Measurements from ENCODE around the gene VDAC1. TPM values are rescaled to one million over a fixed set of nuclear protein-coding genes. Genes with fewer than 3 reads are reported as not detected.

VDAC1 gene
- total RNA-seq, 1 experiment from 2014 or later = 395 TPM

GRCh38 chr5:134028496-134028895 lies 23.7 kb upstream of the VDAC1 start:
- no peaks in the 10 kb centered on the region for H3K4me1 ChIP-seq (ENCODE audit: control insufficient read depth, insufficient read depth, low read length)
- ChIA-PET POLR2A (no interaction called here), CTCF (no interaction called here)
- intact Hi-C loops (cut with micrococcal nuclease; ENCODE audit: unreplicated experiment) = no loop called here
- H3K36me3 ChIP-seq (ENCODE audit: control insufficient read depth, insufficient read depth, low read length) = no peaks in the 10 kb centered on the region
- no TSS peak for BruUV-seq (replicated peaks)
- peak overlapping the region; percentile 71; the same call in 1 of the 2 replicates for H3K27ac ChIP-seq (ENCODE audit: low read length)
- ATAC-seq = no peak
- TF ChIP-seq CTCF (IDR thresholded peaks at IDR 0.05) (no peak), SIN3A (IDR thresholded peaks at IDR 0.05; ENCODE audit: borderline replicate concordance, insufficient read depth, low read depth, low read length) (no peak), REST (IDR thresholded peaks at IDR 0.05; ENCODE audit: insufficient read depth in 1 of 2, low read depth in 2 of 2, low read length in 1 of 2) (no peak), POLR2AphosphoS5 (IDR thresholded peaks at IDR 0.05; ENCODE audit: low read depth, low read length) (no peak), TCF7L2 (IDR thresholded peaks at IDR 0.05; ENCODE audit: low read depth, low read length) (no peak)
- no peaks in the 10 kb centered on the region for H3K27me3 ChIP-seq (ENCODE audit: control insufficient read depth, insufficient read depth, low read length)
- in situ Hi-C loops (cut with HindIII; ENCODE audit: low pct_unique_long_range_greater_than_20kb, low sequenced_read_pairs) = no loop called here
- H3K4me3 ChIP-seq (ENCODE audit: low read depth in 2 of 2, low read length in 2 of 2) = no peak overlapping the region
- no peaks in the 10 kb centered on the region for H3K9me3 ChIP-seq (ENCODE audit: control insufficient read depth, insufficient read depth, low read depth, low read length)
- DNase-seq (ENCODE audit: low read depth, low spot score) = no peak

- CTCF ChIA-PET = no interaction called here
- DNase-seq (ENCODE audit: low read depth, low spot score) (no peak), ATAC-seq (no peak; the same call in 1 of the 2 replicates)
- intact Hi-C loops (cut with micrococcal nuclease; ENCODE audit: unreplicated experiment) (no loop called here), in situ Hi-C loops (cut with HindIII; ENCODE audit: low pct_unique_long_range_greater_than_20kb, low sequenced_read_pairs) (no loop called here)
- Histone ChIP-seq H3K4me3 (ENCODE audit: low read depth in 2 of 2, low read length in 2 of 2) (no peak overlapping the region), H3K36me3 (ENCODE audit: control insufficient read depth, insufficient read depth, low read length) (no peaks in the 10 kb centered on the region), H3K9me3 (ENCODE audit: control insufficient read depth, insufficient read depth, low read depth, low read length) (no peaks in the 10 kb centered on the region), H3K27me3 (ENCODE audit: control insufficient read depth, insufficient read depth, low read length) (no peaks in the 10 kb centered on the region), H3K4me1 (ENCODE audit: control insufficient read depth, insufficient read depth, low read length) (no peaks in the 10 kb centered on the region), H3K27ac (ENCODE audit: low read length) (peak overlapping the region; percentile 64)
- no peak for TF ChIP-seq CTCF (IDR thresholded peaks at IDR 0.05)
- no peak for TF ChIP-seq REST (IDR thresholded peaks at IDR 0.05; ENCODE audit: insufficient read depth in 1 of 2, low read depth in 2 of 2, low read length in 1 of 2)
- TF ChIP-seq SIN3A (IDR thresholded peaks at IDR 0.05; ENCODE audit: borderline replicate concordance, insufficient read depth, low read depth, low read length) = no peak
- TF ChIP-seq POLR2AphosphoS5 (IDR thresholded peaks at IDR 0.05; ENCODE audit: low read depth, low read length) = no peak
- no peak for TF ChIP-seq TCF7L2 (IDR thresholded peaks at IDR 0.05; ENCODE audit: low read depth, low read length)
- BruUV-seq (replicated peaks) = no TSS peak
- POLR2A ChIA-PET = no interaction called here
Observed at GRCh38 chr5:134027288-134027615, 22.5 kb upstream of the VDAC1 start.
